GM21619 (cell line): ENCODE measurements around the gene IGFL2.
"Not testable (repeated sequence)": the region's sequence is repeated elsewhere in the genome, so short reads cannot be mapped to it uniquely, and the experiment has no call there.

Experiments used
- ATAC-seq: cut with Tn5 transposase; IDR thresholded peaks from one replicate; pipeline ENCODE4 v1.9.1; 2021; ENCODE audit not compliant: unreplicated experiment

IGFL2 gene

GRCh38 chr19:46147791-46148288, at the start of gene IGFL2:
TSS of gene IGFL2 (plus strand) at chr19:46148238. CDS start at chr19:46148279, 41 bp downstream.
- ATAC-seq, result no peak

DNA sequence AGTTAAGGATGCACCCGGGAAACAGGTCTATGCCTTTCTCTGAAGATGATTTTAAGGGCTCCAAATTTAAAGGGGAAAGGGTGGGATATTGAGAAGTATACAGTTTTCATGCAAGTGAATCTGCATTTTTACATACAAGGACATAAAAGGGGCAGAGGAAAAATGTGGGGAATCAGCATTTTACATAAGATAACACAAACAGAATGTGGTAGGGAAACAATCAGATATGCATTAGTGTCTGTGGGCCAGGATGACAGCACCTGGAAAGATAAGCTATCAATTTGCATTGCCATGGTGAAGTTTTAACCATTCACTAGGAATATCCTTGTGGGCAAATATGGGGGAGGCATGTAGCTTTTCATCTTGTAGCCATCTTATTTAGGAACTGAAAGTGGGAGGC, 47.7 kb upstream of the IGFL2 start:
- no peak for ATAC-seq

GRCh38 chr19:46101293-46101692, 46.7 kb upstream of the IGFL2 start:
- ATAC-seq, result no peak

- ATAC-seq, result not testable (repeated sequence)
Observed at GRCh38 chr19:46102333-46102732, 45.7 kb upstream of the IGFL2 start.

- no peak for ATAC-seq
Observed at GRCh38 chr19:46107371-46107770, 40.7 kb upstream of the IGFL2 start.

DNA sequence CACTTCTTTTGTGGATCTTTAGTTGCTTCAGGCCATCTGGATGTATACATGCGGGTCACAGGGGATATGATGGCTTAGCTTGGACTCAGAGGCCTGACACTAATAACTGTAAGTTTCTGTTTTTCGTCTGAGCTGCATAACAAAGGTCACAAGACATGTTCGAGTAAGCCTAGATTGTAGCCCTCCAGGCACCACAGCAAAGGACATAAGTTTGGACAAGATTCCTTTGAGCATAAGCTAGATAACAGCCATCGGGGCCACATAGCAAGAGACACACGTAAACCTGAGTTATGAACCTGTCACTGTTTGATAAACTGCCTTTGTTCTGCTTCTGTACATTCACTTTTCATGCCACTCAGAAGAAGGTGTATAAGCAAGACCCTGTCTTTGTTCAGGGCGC, 38.2 kb upstream of the IGFL2 start:
- ATAC-seq, result no peak

- ATAC-seq, result no peak
Observed at GRCh38 chr19:46111376-46111775, 36.7 kb upstream of the IGFL2 start.

DNA sequence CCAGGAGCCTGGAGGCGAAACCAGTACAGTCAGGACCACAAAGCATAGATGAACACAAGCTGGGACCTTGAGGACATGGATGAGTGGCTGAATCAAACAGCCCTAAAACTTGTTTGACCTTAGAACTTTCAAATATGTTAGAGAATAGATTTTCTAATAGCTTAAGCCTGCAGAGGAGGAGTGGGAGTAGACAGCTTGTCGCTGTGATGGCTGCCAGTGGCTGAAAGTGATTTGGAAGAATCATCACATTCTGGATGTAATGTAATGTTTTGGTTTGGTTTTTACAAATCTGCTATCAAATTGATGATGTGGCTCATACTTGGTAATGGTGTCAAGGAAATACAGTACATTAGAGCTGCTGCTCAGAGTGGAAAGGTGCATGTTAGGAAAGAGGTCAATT, 35.5 kb upstream of the IGFL2 start:
- ATAC-seq, result no peak

DNA sequence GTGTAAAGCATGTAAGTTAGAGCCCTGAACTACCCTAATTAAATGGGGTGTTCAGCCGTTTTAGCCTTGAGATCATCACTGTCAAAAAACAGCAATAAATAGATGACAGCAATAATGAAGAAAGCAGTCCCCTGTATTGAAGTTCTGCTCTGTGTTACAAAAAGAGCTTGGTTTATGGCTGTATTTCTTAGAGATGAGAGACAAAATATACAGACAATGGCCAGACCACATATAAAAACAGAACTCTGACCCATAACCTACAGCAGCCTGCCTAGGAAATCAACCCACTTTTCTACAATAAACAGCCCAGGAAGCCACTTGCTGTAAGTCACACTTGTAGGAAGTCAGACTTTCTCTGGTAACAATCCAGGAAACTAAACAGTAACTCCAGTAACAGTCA, 34.3 kb upstream of the IGFL2 start:
- ATAC-seq, result no peak

GRCh38 chr19:46115396-46116106, 32.5 kb upstream of the IGFL2 start:
- ATAC-seq, result no peak

DNA sequence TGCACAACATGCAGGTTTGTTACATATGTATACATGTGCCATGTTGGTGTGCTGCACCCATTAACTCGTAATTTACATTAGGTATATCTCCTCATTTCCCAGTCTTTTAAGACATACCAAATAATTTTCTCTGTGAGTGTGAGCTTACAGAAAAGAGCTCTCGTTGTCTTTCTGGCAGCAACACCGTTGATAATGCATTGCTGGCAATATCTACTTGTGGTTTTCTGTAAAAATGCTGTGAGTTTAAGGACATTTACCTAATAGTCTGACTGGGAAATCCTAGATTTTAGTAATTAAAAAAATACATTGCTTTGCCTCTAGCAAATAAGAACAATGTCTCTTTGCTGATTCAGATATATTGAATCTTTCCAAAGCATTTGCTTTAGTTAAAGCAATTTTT, 31.9 kb upstream of the IGFL2 start:
- no peak for ATAC-seq

DNA sequence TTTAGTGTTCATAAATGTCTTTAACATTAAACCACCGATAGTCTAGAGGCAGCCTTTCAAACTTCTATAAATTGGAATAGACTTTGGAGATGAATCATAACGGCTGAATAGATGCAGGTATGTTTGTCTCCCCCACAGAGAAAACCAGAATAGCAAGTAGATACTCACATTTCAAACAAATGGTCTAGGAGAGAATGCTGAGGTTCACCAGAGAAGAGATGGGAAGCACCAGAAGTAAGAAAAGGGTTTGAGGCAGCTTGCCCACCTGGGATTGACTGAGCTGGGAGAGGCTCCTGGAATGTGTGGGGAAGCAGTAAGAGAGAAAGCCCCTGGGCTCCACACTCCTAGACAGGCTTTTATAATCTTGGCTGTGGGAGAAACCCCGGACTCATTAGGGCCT, 29.9 kb upstream of the IGFL2 start:
- ATAC-seq, result no peak

DNA sequence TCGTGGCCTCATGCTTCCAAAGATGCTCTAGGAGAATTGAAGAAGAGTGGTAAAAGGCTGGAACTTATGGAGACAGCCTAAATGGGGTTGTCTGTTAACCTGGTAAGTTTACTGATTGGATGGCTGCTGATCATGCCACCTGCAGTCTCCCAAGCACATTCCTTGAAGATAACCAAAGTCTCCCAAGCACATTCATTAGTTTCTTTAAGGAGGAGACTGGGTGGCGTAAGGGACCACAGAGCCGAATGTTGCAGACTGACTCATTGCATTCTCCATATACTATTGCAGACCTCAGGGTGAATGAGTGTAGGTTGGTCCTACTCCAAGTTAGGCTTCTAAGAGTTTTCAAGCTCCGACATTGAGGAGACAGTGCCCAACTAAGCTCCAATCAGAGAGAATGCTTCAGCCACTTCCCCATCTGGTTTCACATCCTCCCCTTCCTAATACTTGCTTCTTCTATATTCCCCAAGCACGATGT, 23.4 kb upstream of the IGFL2 start, which contains the start of gene IGFL3:
Gene IGFL3, minus strand, starts transcription at position 51 of the 478 bp plus-strand sequence. Its CDS starts 39 bp downstream, at position 12.
- no peak for ATAC-seq

- no peak for ATAC-seq
Observed at GRCh38 chr19:46125447-46125846, 22.6 kb upstream of the IGFL2 start.

GRCh38 chr19:46126086-46126580, 21.9 kb upstream of the IGFL2 start:
- no peak for ATAC-seq

- no peak for ATAC-seq
Observed at GRCh38 chr19:46131485-46132143, 16.4 kb upstream of the IGFL2 start.

- no peak for ATAC-seq
Observed at GRCh38 chr19:46132508-46133100, 15.4 kb upstream of the IGFL2 start.

GRCh38 chr19:46133101-46133627, 14.9 kb upstream of the IGFL2 start:
- ATAC-seq, result no peak

DNA sequence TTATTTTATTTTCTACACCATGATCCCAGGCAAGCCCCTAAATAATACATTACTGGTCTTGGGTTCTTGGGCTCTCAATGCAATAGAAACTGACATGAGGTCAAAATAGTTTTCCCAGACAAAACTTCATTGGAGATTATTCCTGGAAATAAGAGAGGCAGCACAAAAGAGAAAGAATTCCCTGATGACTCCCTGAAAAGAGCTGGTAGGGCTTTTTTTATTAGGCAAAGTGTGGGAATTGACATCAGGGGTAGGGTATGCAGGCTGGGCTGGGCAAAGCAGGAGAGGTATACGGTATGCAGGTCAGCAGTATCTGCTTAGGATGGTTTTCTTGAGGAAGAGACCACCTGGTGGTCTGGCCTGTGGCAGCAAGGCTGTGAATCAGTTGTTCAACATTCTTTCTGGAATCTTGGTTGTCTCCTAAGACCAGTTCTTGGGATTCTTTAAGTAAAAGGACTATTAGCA, 14.2 kb upstream of the IGFL2 start:
- ATAC-seq, result no peak

GRCh38 chr19:46134527-46134926, 13.5 kb upstream of the IGFL2 start:
- ATAC-seq, result no peak

- ATAC-seq, result no peak
Observed at GRCh38 chr19:46137915-46138473, 10.0 kb upstream of the IGFL2 start.
